CD4-positive, CD25-positive, alpha-beta regulatory T cell (primary cell): ENCODE measurements around the gene TECTB. TPM values are rescaled to one million over a fixed set of nuclear protein-coding genes. Genes with fewer than 3 reads are reported as not detected.

Source experiments
- ATAC-seq, 2 donors: fragments of 150-1000 bp; cut with Tn5 transposase; one replicate each; pipeline ENCODE4 v1.10.0; 2021; ENCODE audit warnings: low read depth in 2 of 2, moderate number of reproducible peaks in 2 of 2, moderate library complexity in 1 of 2
- DNase-seq, 3 donors: peaks; one replicate each; pipeline versions ENCODE4 v3.0.0 to v3.0.0-alpha.2; 2012 to 2022; ENCODE audit warnings: mixed read lengths in 1 of 3
- H3K27ac ChIP-seq: one replicate; pipeline ENCODE4 v1.7.0; 2013; ENCODE audit warnings: mild to moderate bottlenecking, low read length; ENCODE audit not compliant: insufficient read depth, poor library complexity, severe bottlenecking
- H3K27me3 ChIP-seq: one replicate; pipeline ENCODE4 v1.7.0; 2013; ENCODE audit warnings: low read length; ENCODE audit not compliant: control insufficient read depth, insufficient read depth
- H3K36me3 ChIP-seq: one replicate; pipeline ENCODE4 v1.7.0; 2013; ENCODE audit warnings: mild to moderate bottlenecking, low read length, moderate library complexity; ENCODE audit not compliant: control insufficient read depth, insufficient read depth
- H3K4me1 ChIP-seq: 2 replicates; pipeline ENCODE4 v1.7.0; 2013; ENCODE audit warnings: mild to moderate bottlenecking, low read length; ENCODE audit not compliant: insufficient read depth, control insufficient read depth, poor library complexity, severe bottlenecking
- H3K4me3 ChIP-seq: one replicate; pipeline ENCODE4 v1.7.0; 2013; ENCODE audit warnings: low read depth, mild to moderate bottlenecking, low read length, moderate library complexity
- H3K9me3 ChIP-seq, 2 experiments: 1 replicate in 1 of 2; 2 replicates in 1 of 2; pipeline ENCODE4 v1.7.0; 2013; ENCODE audit warnings: low read length in 2 of 2, mild to moderate bottlenecking in 1 of 2, moderate library complexity in 1 of 2; ENCODE audit not compliant: control insufficient read depth in 2 of 2
- H3K27ac Mint-ChIP-seq, 3 donors: one replicate each; pipeline ENCODE4 v1.8.0; 2020 to 2022; ENCODE audit warnings: mild to moderate bottlenecking in 3 of 3, mixed read lengths in 3 of 3, moderate library complexity in 2 of 3
- H3K27me3 Mint-ChIP-seq: one replicate; pipeline ENCODE4 v1.8.0; 2022; ENCODE audit warnings: mild to moderate bottlenecking, mixed read lengths
- H3K36me3 Mint-ChIP-seq: one replicate; pipeline ENCODE4 v1.8.0; 2020; ENCODE audit warnings: mixed read lengths
- H3K4me1 Mint-ChIP-seq, 4 donors: one replicate each; pipeline ENCODE4 v1.8.0; 2020 to 2022; ENCODE audit warnings: mixed read lengths in 4 of 4, mild to moderate bottlenecking in 1 of 4
- H3K4me3 Mint-ChIP-seq, 4 donors: one replicate each; pipeline ENCODE4 v1.8.0; 2020 to 2022; ENCODE audit warnings: mild to moderate bottlenecking in 4 of 4, mixed read lengths in 4 of 4, moderate library complexity in 3 of 4
- H3K9me3 Mint-ChIP-seq, 7 donors: one replicate each; pipeline ENCODE4 v1.8.0; 2020 to 2022; ENCODE audit warnings: mixed read lengths in 7 of 7, mild to moderate bottlenecking in 3 of 7, moderate library complexity in 2 of 7
- polyA plus RNA-seq, 4 donors: library from polyadenylated mRNA; unstranded; fragments of 300-500 nt; fragmentation: Illumina TruSeq; gene quantifications; one replicate each; pipeline ENCODE4 v1.2.3, GENCODE V29; 2021
- total RNA-seq: library from RNA; stranded (reverse); gene quantifications from one replicate; pipeline ENCODE4 v1.2.3, GENCODE V29; 2022

TECTB gene
- total and polyA plus RNA-seq, 5 donors from 2014 or later = not detected

- Histone ChIP-seq H3K4me3 (no peak overlapping the region), H3K36me3 (no peaks in the 10 kb centered on the region), H3K9me3 (no peaks in the 10 kb centered on the region), H3K27ac (no peak overlapping the region), H3K4me1 (no peaks in the 10 kb centered on the region), H3K27me3 (peaks cover 6% of the 10 kb centered on the region)
- Mint-ChIP-seq H3K36me3 (no peaks in the 10 kb centered on the region), H3K4me3 (no peak overlapping the region), H3K27me3 (peaks cover 6% of the 10 kb centered on the region), H3K27ac (no peak overlapping the region), H3K4me1 (no peaks in the 10 kb centered on the region), H3K9me3 (no peaks in the 10 kb centered on the region)
- DNase-seq (no peak), ATAC-seq (no peak)
These were observed 16.3 kb downstream of the TECTB start for GRCh38 chr10:112299456-112299855.

GRCh38 chr10:112302335-112302734 lies 19.1 kb downstream of the TECTB start:
- no peak overlapping the region for H3K27ac ChIP-seq
- Mint-ChIP-seq H3K27ac (no peak overlapping the region), H3K4me1 (no peaks in the 10 kb centered on the region), H3K27me3 (peaks cover 15% of the 10 kb centered on the region), H3K4me3 (no peak overlapping the region), H3K36me3 (no peaks in the 10 kb centered on the region), H3K9me3 (no peaks in the 10 kb centered on the region)
- H3K4me3 ChIP-seq = no peak overlapping the region
- H3K36me3 ChIP-seq = no peaks in the 10 kb centered on the region
- no peaks in the 10 kb centered on the region for H3K9me3 ChIP-seq
- DNase-seq (no peak), ATAC-seq (no peak)
- H3K4me1 ChIP-seq = no peaks in the 10 kb centered on the region
- peaks cover 5% of the 10 kb centered on the region for H3K27me3 ChIP-seq

GRCh38 chr10:112303528-112303927 lies 20.3 kb downstream of the TECTB start:
- H3K36me3 ChIP-seq = no peaks in the 10 kb centered on the region
- DNase-seq = no peak
- no peak overlapping the region for H3K4me3 Mint-ChIP-seq
- no peak for ATAC-seq
- H3K4me3 ChIP-seq = no peak overlapping the region
- no peak overlapping the region for H3K27ac Mint-ChIP-seq
- peaks cover 5% of the 10 kb centered on the region for H3K27me3 ChIP-seq
- H3K27me3 Mint-ChIP-seq = peaks cover 22% of the 10 kb centered on the region
- no peak overlapping the region for H3K27ac ChIP-seq
- H3K9me3 ChIP-seq = no peaks in the 10 kb centered on the region
- no peaks in the 10 kb centered on the region for H3K36me3 Mint-ChIP-seq
- no peaks in the 10 kb centered on the region for H3K4me1 ChIP-seq
- no peaks in the 10 kb centered on the region for H3K9me3 Mint-ChIP-seq
- peaks cover 0 to 4% (median 0%) of the 10 kb centered on the region in 4 donors for H3K4me1 Mint-ChIP-seq

DNA sequence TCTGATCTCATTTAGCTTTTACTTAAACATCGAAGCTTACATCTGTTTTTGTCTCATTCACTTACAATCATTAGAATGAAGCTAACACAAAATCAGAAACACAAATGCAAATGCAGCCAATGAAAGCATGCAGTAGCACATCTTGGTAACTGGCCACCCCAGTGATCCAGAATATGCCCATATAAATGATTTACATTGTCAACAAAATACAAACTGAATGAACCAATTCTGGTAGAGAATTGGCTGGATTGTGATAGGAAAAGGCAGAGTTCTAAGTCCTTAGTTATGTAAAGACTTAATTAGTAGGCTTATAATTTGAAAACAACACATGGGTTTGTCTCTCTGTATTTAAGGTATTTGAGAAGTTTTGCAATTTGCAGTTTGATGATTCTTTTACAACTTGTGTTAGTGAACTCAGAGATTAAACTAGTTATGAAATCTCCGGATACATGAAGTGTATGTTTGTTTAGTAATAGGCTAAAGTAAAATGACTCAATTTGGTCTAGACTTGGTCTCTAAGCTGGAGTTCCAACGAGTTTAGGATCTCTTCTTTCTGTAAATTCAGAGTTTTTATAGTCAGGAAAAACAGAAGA lies 21.2 kb downstream of the TECTB start:
- H3K4me1 ChIP-seq = no peaks in the 10 kb centered on the region
- no peak for DNase-seq
- peaks cover 5% of the 10 kb centered on the region for H3K27me3 ChIP-seq
- no peaks in the 10 kb centered on the region for H3K36me3 Mint-ChIP-seq
- H3K27ac ChIP-seq = no peak overlapping the region
- no peak overlapping the region for H3K4me3 Mint-ChIP-seq
- no peak overlapping the region for H3K27ac Mint-ChIP-seq
- no peaks in the 10 kb centered on the region for H3K9me3 Mint-ChIP-seq
- no peaks in the 10 kb centered on the region for H3K9me3 ChIP-seq
- ATAC-seq = no peak
- peaks cover 0 to 4% (median 0%) of the 10 kb centered on the region in 4 donors for H3K4me1 Mint-ChIP-seq
- H3K27me3 Mint-ChIP-seq = peaks cover 22% of the 10 kb centered on the region
- H3K4me3 ChIP-seq = no peak overlapping the region
- no peaks in the 10 kb centered on the region for H3K36me3 ChIP-seq

DNA sequence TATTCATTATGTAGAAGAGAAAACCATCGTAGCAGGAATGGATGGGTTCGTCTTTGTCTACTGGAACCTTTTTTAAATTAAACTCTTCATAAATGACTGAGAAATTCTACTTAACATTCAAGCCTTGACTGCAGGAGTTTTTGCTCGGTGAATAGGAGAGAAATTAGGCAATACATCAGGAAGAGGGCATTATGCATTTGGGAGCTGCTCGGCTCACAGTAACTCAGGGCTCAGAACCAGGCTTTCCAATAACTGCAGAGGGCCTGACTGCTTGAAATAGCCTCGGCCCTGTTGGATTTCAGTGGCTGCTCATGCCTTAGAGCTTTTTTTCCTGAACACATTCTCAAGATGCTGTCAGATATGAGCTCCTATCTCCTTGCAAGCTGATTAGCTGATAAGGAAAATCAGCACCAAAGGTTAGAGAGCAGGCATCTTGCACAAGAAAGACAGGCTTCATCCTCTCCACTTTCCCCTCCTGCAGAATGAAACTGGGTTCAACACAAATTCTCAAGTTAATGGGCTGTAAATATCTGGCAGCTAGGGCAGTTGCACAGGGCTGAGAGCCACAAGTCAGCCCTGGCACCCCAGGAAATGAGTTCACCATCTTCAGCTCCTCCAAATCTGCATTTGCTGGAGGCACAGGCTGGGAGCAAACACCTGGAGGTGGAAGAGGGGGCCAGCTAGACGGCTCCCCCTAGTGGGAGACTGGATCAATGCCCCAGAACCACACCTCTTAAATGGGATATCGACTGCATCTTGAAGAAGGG lies 24.3 kb downstream of the TECTB start:
- Mint-ChIP-seq H3K36me3 (no peaks in the 10 kb centered on the region), H3K4me1 (peaks cover 0 to 4% (median 0%) of the 10 kb centered on the region in 4 donors), H3K9me3 (no peaks in the 10 kb centered on the region), H3K27ac (no peak overlapping the region), H3K27me3 (peaks cover 24% of the 10 kb centered on the region), H3K4me3 (no peak overlapping the region)
- ATAC-seq (peak in 1 of 2 donors; percentile 34), DNase-seq (peak in 2 of 3 donors; percentile 3 to 41)
- Histone ChIP-seq H3K4me1 (no peaks in the 10 kb centered on the region), H3K36me3 (no peaks in the 10 kb centered on the region), H3K27me3 (peaks cover 5% of the 10 kb centered on the region), H3K4me3 (no peak overlapping the region), H3K27ac (no peak overlapping the region), H3K9me3 (no peaks in the 10 kb centered on the region)

DNA sequence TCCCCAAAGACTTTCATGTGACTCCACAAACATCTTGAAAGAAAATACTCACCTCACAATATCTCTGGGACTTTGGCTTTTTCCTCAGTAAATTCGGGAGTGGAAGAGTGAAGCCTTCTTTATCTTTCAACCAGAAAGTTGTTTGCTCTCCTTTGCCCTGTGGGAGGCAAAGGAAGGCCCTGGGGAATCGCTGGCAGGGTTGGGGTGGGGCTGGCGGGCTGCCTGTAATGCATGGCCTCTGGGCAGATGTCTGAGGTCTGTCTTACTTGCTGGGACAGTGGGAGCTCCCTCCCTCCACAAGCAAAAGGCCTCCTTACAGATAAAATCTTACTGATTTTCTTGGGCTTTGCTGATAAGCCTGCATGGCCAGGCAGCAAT lies 24.9 kb downstream of the TECTB start:
- Mint-ChIP-seq H3K4me1 (peaks cover 0 to 4% (median 0%) of the 10 kb centered on the region in 4 donors), H3K9me3 (no peaks in the 10 kb centered on the region), H3K4me3 (no peak overlapping the region), H3K27ac (no peak overlapping the region), H3K27me3 (peaks cover 30% of the 10 kb centered on the region), H3K36me3 (no peaks in the 10 kb centered on the region)
- ATAC-seq (no peak), DNase-seq (no peak)
- H3K36me3 ChIP-seq = no peaks in the 10 kb centered on the region
- peaks cover 5% of the 10 kb centered on the region for H3K27me3 ChIP-seq
- no peaks in the 10 kb centered on the region for H3K4me1 ChIP-seq
- H3K4me3 ChIP-seq = no peak overlapping the region
- no peak overlapping the region for H3K27ac ChIP-seq
- H3K9me3 ChIP-seq = no peaks in the 10 kb centered on the region

DNA sequence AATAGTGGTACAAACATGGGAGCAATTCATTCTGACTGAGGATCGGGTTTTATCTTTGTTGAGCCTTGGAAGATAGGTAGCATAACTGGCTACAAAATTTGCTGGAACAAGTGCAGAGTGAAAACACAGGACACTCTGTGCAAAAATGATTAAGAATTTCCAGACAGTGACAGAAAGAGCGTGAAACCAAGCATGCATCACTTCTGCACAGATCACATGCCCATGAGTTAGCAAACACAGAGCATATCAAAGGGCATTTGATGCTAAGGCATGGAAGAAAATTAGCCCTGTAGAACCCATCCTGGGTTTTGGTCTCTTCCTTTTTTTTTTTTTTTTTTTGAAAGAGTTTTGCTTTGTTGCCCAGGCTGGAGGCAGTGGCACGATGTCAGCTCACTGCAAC lies 28.3 kb downstream of the TECTB start:
- H3K9me3 Mint-ChIP-seq = no peaks in the 10 kb centered on the region
- ATAC-seq (no peak), DNase-seq (no peak)
- H3K4me3 Mint-ChIP-seq = no peak overlapping the region
- H3K27ac Mint-ChIP-seq = no peak overlapping the region
- peaks cover 22% of the 10 kb centered on the region for H3K27me3 Mint-ChIP-seq
- no peaks in the 10 kb centered on the region for H3K36me3 Mint-ChIP-seq
- peaks cover 0 to 4% (median 0%) of the 10 kb centered on the region in 4 donors for H3K4me1 Mint-ChIP-seq
- no peak overlapping the region for H3K27ac ChIP-seq
- H3K4me3 ChIP-seq = no peak overlapping the region
- no peaks in the 10 kb centered on the region for H3K36me3 ChIP-seq
- no peaks in the 10 kb centered on the region for H3K4me1 ChIP-seq
- H3K27me3 ChIP-seq = peaks cover 5% of the 10 kb centered on the region
- H3K9me3 ChIP-seq = no peaks in the 10 kb centered on the region

DNA sequence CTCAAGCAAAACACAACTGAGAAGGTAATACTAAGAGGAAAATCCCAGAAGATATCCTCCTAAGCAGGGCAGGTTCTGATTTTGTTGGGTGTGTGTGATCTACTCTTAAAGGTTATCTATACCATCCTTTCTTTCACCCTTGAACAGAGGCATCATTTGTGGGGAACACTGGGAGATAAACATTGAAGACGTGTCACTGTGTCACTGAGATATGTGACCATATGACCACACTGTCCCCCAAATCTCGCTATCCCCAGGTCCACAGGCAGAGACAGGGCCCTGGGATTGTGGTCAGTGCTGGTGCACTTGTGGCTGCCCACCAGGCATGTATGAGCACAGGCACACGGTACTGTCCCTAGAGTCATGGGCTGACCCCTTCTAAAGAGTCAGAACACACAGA lies 30.0 kb downstream of the TECTB start:
- H3K9me3 Mint-ChIP-seq = no peaks in the 10 kb centered on the region
- DNase-seq (no peak), ATAC-seq (no peak)
- Histone ChIP-seq H3K27ac (no peak overlapping the region), H3K36me3 (no peaks in the 10 kb centered on the region), H3K27me3 (peaks cover 2% of the 10 kb centered on the region), H3K4me3 (no peak overlapping the region), H3K4me1 (no peaks in the 10 kb centered on the region), H3K9me3 (no peaks in the 10 kb centered on the region)
- no peak overlapping the region for H3K4me3 Mint-ChIP-seq
- H3K36me3 Mint-ChIP-seq = no peaks in the 10 kb centered on the region
- H3K27me3 Mint-ChIP-seq = peaks cover 25% of the 10 kb centered on the region
- H3K27ac Mint-ChIP-seq = peak overlapping the region in 1 of 3 donors; percentile 12
- H3K4me1 Mint-ChIP-seq = no peaks in the 10 kb centered on the region
